ENCODE measurements around the gene LHX3. TPM values are rescaled to one million over a fixed set of nuclear protein-coding genes. Genes with fewer than 3 reads are reported as not detected.

The LHX3 gene
- polyA plus RNA-seq, 1 donor from 2014 or later, result not detected

DNA sequence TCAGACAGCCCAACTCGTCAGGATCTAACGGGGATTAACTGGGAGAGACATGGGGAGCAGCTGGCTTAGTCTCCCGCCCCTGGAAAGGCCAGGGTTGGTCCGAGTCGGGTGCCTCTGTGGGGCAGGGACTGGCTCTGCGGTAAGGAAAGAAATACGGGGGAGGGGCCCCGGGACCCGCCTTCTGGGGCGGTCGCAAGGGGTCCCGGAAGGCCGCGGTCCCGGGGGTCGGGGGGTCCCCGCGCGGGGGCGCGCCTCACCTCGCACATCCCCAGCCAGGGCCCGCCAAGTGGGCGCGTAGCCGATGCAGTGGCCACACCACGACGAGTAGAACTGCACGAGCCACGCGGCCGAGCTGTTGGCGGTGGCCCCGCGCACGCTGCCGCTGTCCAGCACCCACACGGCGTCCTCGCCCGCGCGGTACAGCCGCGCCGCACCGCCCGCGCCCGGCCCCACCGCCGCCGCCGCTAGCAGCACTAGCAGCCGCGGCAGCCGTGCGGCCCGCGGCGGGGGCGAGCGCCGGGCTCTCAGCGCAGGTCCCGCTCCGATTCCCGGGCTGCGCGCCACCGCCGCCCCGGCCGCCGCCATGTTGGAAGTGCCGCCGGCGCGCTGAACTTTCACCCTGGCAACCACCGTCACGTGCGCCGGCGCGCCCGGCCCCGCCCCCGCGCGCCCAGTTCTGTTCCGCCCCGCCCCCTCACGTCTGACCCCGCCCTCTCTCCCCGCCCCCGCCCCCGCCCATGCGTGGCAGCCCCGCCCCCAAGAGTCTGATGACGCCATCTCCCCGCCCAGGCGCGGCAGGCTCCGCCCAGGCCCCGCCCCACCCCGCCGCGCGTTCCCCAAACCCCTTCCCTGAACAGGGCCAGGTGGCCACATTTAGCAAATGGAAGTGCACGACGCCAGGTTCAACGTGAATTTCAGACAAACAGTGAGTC, 40.6 kb upstream of the LHX3 start, which contains the start of gene QSOX2:
QSOX2 (minus strand) TSS at position 594 of the 932 bp plus-strand sequence; CDS start at position 585, 9 bp downstream.
- no peaks in the 10 kb centered on the region for H3K9me3 ChIP-seq (ENCODE audit: low read length)
- H3K9ac ChIP-seq (ENCODE audit: low read length), result peak within 1 kb of the TSS; percentile 66
- H3K4me2 ChIP-seq (ENCODE audit: low read length), result peak within 1 kb of the TSS; percentile 83
- H3K9me2 ChIP-seq (ENCODE audit: insufficient read depth, low read length), result no peaks in the 10 kb centered on the region
- H4K20me1 ChIP-seq (ENCODE audit: insufficient read depth), result no peaks in the 10 kb centered on the region
- peak within 1 kb of the TSS; percentile 4 for H2AFZ ChIP-seq (ENCODE audit: low read depth, low read length)
- peak within 1 kb of the TSS; percentile 83 for H3K4me3 ChIP-seq (ENCODE audit: low read length)
- no peaks in the 10 kb centered on the region for H3K27me3 ChIP-seq (ENCODE audit: insufficient read depth, low read depth, low read length)
- peak within 1 kb of the TSS; percentile 8 for H3K27ac ChIP-seq (ENCODE audit: low read length)
- no peaks in the 10 kb centered on the region for H3F3A ChIP-seq (ENCODE audit: insufficient read depth, low read length, poor library complexity, severe bottlenecking)
- peaks cover 29% of the 10 kb centered on the region for H3K79me2 ChIP-seq (replicated peaks; ENCODE audit: insufficient read depth, low read length)
- H3K36me3 ChIP-seq (ENCODE audit: insufficient read depth, low read length), result no peaks in the 10 kb centered on the region
- TF ChIP-seq RAD21 (conservative IDR thresholded peaks at IDR 0.05) (peak; percentile 18), MXI1 (conservative IDR thresholded peaks at IDR 0.05; ENCODE audit: poor library complexity, severe bottlenecking) (peak; percentile 95), SMC3 (conservative IDR thresholded peaks at IDR 0.05; ENCODE audit: poor library complexity) (no peak), TAF1 (IDR thresholded peaks at IDR 0.05; ENCODE audit: low read depth) (peak; percentile 49), POLR2AphosphoS5 (IDR thresholded peaks at IDR 0.05) (peak; percentile 66)
- TF ChIP-seq, protein P1, sequence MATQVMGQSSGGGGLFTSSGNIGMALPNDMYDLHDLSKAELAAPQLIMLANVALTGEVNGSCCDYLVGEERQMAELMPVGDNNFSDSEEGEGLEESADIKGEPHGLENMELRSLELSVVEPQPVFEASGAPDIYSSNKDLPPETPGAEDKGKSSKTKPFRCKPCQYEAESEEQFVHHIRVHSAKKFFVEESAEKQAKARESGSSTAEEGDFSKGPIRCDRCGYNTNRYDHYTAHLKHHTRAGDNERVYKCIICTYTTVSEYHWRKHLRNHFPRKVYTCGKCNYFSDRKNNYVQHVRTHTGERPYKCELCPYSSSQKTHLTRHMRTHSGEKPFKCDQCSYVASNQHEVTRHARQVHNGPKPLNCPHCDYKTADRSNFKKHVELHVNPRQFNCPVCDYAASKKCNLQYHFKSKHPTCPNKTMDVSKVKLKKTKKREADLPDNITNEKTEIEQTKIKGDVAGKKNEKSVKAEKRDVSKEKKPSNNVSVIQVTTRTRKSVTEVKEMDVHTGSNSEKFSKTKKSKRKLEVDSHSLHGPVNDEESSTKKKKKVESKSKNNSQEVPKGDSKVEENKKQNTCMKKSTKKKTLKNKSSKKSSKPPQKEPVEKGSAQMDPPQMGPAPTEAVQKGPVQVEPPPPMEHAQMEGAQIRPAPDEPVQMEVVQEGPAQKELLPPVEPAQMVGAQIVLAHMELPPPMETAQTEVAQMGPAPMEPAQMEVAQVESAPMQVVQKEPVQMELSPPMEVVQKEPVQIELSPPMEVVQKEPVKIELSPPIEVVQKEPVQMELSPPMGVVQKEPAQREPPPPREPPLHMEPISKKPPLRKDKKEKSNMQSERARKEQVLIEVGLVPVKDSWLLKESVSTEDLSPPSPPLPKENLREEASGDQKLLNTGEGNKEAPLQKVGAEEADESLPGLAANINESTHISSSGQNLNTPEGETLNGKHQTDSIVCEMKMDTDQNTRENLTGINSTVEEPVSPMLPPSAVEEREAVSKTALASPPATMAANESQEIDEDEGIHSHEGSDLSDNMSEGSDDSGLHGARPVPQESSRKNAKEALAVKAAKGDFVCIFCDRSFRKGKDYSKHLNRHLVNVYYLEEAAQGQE (IDR thresholded peaks at IDR 0.05; ENCODE audit: borderline replicate concordance), result no peak
- TF ChIP-seq, protein P2, sequence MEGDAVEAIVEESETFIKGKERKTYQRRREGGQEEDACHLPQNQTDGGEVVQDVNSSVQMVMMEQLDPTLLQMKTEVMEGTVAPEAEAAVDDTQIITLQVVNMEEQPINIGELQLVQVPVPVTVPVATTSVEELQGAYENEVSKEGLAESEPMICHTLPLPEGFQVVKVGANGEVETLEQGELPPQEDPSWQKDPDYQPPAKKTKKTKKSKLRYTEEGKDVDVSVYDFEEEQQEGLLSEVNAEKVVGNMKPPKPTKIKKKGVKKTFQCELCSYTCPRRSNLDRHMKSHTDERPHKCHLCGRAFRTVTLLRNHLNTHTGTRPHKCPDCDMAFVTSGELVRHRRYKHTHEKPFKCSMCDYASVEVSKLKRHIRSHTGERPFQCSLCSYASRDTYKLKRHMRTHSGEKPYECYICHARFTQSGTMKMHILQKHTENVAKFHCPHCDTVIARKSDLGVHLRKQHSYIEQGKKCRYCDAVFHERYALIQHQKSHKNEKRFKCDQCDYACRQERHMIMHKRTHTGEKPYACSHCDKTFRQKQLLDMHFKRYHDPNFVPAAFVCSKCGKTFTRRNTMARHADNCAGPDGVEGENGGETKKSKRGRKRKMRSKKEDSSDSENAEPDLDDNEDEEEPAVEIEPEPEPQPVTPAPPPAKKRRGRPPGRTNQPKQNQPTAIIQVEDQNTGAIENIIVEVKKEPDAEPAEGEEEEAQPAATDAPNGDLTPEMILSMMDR (IDR thresholded peaks at IDR 0.05; ENCODE audit: poor library complexity, severe bottlenecking), result no peak

DNA sequence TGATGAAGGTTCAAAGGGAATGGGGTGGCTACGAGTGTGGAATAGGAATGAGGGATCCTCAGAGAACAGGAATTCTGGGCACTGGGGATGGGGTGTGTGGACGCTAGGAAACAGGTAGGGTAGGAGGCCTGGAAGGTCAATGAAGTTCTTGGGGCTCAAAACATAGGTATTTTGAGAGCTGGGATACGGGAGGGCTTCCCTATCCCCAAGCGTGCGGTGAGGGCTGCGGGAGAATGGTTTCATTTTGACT, 40.0 kb upstream of the LHX3 start:
- Histone ChIP-seq H3K27ac (ENCODE audit: low read length) (no peak overlapping the region), H3K4me3 (ENCODE audit: low read length) (peak overlapping the region; percentile 83), H3K9me2 (ENCODE audit: insufficient read depth, low read length) (no peaks in the 10 kb centered on the region), H2AFZ (ENCODE audit: low read depth, low read length) (peak overlapping the region; percentile 4), H3K79me2 (replicated peaks; ENCODE audit: insufficient read depth, low read length) (peaks cover 32% of the 10 kb centered on the region), H4K20me1 (ENCODE audit: insufficient read depth) (no peaks in the 10 kb centered on the region), H3K36me3 (ENCODE audit: insufficient read depth, low read length) (no peaks in the 10 kb centered on the region), H3K27me3 (ENCODE audit: insufficient read depth, low read depth, low read length) (no peaks in the 10 kb centered on the region), H3K4me2 (ENCODE audit: low read length) (peak overlapping the region; percentile 83), H3K9me3 (ENCODE audit: low read length) (no peaks in the 10 kb centered on the region), H3F3A (ENCODE audit: insufficient read depth, low read length, poor library complexity, severe bottlenecking) (no peaks in the 10 kb centered on the region), H3K9ac (ENCODE audit: low read length) (peak overlapping the region; percentile 66)
- TF ChIP-seq EP300 (conservative IDR thresholded peaks at IDR 0.05; ENCODE audit: poor library complexity, severe bottlenecking), result no peak
- TF ChIP-seq, protein P2 (IDR thresholded peaks at IDR 0.05; ENCODE audit: poor library complexity, severe bottlenecking), result no peak
- TF ChIP-seq MXI1 (conservative IDR thresholded peaks at IDR 0.05; ENCODE audit: poor library complexity, severe bottlenecking), result no peak
- no peak for TF ChIP-seq SMC3 (conservative IDR thresholded peaks at IDR 0.05; ENCODE audit: poor library complexity)
- TF ChIP-seq EZH2 (IDR thresholded peaks at IDR 0.05; ENCODE audit: borderline replicate concordance, insufficient read depth, low read length, poor library complexity, severe bottlenecking), result no peak
- TF ChIP-seq RAD21 (conservative IDR thresholded peaks at IDR 0.05), result no peak
- TF ChIP-seq, protein P1 (IDR thresholded peaks at IDR 0.05; ENCODE audit: borderline replicate concordance), result no peak
- no peak for TF ChIP-seq POLR2AphosphoS5 (IDR thresholded peaks at IDR 0.05)
- TF ChIP-seq TAF1 (IDR thresholded peaks at IDR 0.05; ENCODE audit: low read depth), result no peak
